Measurements from ENCODE around the gene TMEM205.
A peak's percentile ranks its signal among the peaks of the same experiment; 100 is the strongest.
"Not testable (repeated sequence)": the region's sequence is repeated elsewhere in the genome, so short reads cannot be mapped to it uniquely, and the experiment has no call there.

TMEM205 gene

GRCh38 chr19:11322269-11323024 lies 23.6 kb downstream of the TMEM205 start:
- Mint-ChIP-seq H3K4me1 (ENCODE audit: low read depth) (peaks cover 29% of the 10 kb centered on the region), H3K27me3 (ENCODE audit: low read depth) (peaks cover 3% of the 10 kb centered on the region), H3K4me3 (no peak overlapping the region), H3K9me3 (no peaks in the 10 kb centered on the region), H3K36me3 (ENCODE audit: low read depth) (peaks cover 4% of the 10 kb centered on the region), H3K27ac (no peak overlapping the region)
- DNase-seq (ENCODE audit: low spot score), result no peak

- Mint-ChIP-seq H3K27me3 (ENCODE audit: low read depth) (peaks cover 3% of the 10 kb centered on the region), H3K27ac (no peak overlapping the region), H3K9me3 (no peaks in the 10 kb centered on the region), H3K4me1 (ENCODE audit: low read depth) (peaks cover 29% of the 10 kb centered on the region), H3K4me3 (no peak overlapping the region), H3K36me3 (ENCODE audit: low read depth) (peaks cover 4% of the 10 kb centered on the region)
- no peak for DNase-seq (ENCODE audit: low spot score)
Observed at GRCh38 chr19:11321191-11322126, 24.6 kb downstream of the TMEM205 start.

DNA sequence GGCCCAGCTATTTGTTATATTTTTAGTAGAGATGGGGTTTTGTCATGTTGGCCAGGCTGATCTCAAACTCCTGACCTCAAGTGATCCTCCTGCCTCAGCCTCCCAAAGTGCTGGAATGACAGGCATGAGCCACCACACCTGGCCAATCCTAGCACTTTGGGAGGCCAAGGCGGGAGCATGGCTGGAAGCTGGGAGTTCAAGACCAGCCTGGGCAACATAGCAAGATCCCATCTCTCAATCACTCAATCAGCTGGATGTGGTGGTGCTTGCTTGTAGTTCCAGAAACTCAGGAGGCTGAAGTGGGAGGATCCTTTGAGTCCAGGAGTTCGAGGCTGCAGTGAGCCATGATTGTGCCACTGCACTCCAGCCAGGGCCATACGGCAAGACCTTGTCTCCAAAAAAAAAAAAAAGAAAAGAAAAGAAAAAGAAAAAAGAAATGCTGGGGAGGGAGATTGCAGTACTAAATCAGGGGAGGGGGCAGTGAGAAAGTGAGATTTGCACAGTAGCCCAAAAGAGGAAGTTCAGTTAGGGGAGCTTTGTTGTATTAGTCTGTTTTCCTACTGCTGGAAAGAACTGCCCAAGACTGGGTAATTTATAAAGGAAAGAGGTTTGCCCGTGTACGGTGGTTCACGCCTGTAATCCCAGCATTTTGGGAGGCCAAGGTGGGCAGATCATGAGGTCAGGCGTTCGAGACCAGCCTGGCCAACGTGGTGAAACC lies 25.6 kb downstream of the TMEM205 start:
- H3K27ac Mint-ChIP-seq; H3K36me3 Mint-ChIP-seq (ENCODE audit: low read depth); H3K27me3 Mint-ChIP-seq (ENCODE audit: low read depth); H3K4me3 Mint-ChIP-seq; H3K9me3 Mint-ChIP-seq; DNase-seq (ENCODE audit: low spot score): not testable (repeated sequence)
- peaks cover 29% of the 10 kb centered on the region for H3K4me1 Mint-ChIP-seq (ENCODE audit: low read depth)

GRCh38 chr19:11306337-11306736 lies 39.7 kb downstream of the TMEM205 start:
- Mint-ChIP-seq H3K4me1 (ENCODE audit: low read depth) (no peaks in the 10 kb centered on the region), H3K9me3 (no peaks in the 10 kb centered on the region), H3K4me3 (no peak overlapping the region), H3K27me3 (ENCODE audit: low read depth) (peaks cover 11% of the 10 kb centered on the region), H3K36me3 (ENCODE audit: low read depth) (no peaks in the 10 kb centered on the region), H3K27ac (no peak overlapping the region)
- DNase-seq (ENCODE audit: low spot score), result no peak

DNA sequence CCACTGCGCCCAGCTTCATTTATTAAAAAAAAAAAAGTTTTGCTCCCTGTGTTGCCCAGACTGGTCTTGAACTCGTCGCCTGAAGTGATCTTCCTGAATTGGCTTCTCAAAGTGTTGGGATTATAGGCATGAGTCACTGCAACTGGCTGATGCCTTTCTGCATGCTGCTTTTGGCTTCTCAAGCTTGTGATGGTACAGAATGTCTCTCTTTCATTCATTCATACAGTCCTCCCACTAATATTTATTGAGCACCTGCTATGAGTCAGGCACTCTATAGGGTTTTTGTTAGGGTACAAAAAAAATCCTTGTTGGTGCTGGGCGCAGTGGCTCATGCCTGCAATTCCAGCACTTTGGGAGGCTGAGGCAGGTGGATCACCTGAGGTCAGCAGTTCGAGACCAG lies 41.1 kb downstream of the TMEM205 start:
- no peaks in the 10 kb centered on the region for H3K4me1 Mint-ChIP-seq (ENCODE audit: low read depth)
- no peak overlapping the region for H3K27ac Mint-ChIP-seq
- H3K9me3 Mint-ChIP-seq, result no peaks in the 10 kb centered on the region
- no peak overlapping the region for H3K4me3 Mint-ChIP-seq
- no peaks in the 10 kb centered on the region for H3K36me3 Mint-ChIP-seq (ENCODE audit: low read depth)
- no peak for DNase-seq (ENCODE audit: low spot score)
- H3K27me3 Mint-ChIP-seq (ENCODE audit: low read depth), result peaks cover 15% of the 10 kb centered on the region

- Mint-ChIP-seq H3K36me3 (ENCODE audit: low read depth) (no peaks in the 10 kb centered on the region), H3K9me3 (no peaks in the 10 kb centered on the region), H3K4me1 (ENCODE audit: low read depth) (no peaks in the 10 kb centered on the region), H3K27ac (no peak overlapping the region), H3K4me3 (no peak overlapping the region), H3K27me3 (ENCODE audit: low read depth) (peaks cover 19% of the 10 kb centered on the region)
- DNase-seq (ENCODE audit: low spot score), result no peak
Observed at GRCh38 chr19:11300811-11301120, 45.3 kb downstream of the TMEM205 start.

- Mint-ChIP-seq H3K36me3 (ENCODE audit: low read depth) (no peaks in the 10 kb centered on the region), H3K27ac (no peak overlapping the region), H3K9me3 (no peaks in the 10 kb centered on the region), H3K27me3 (ENCODE audit: low read depth) (peaks cover 17% of the 10 kb centered on the region), H3K4me1 (ENCODE audit: low read depth) (no peaks in the 10 kb centered on the region), H3K4me3 (no peak overlapping the region)
- no peak for DNase-seq (ENCODE audit: low spot score)
Observed at GRCh38 chr19:11299946-11300810, 45.9 kb downstream of the TMEM205 start.

DNA sequence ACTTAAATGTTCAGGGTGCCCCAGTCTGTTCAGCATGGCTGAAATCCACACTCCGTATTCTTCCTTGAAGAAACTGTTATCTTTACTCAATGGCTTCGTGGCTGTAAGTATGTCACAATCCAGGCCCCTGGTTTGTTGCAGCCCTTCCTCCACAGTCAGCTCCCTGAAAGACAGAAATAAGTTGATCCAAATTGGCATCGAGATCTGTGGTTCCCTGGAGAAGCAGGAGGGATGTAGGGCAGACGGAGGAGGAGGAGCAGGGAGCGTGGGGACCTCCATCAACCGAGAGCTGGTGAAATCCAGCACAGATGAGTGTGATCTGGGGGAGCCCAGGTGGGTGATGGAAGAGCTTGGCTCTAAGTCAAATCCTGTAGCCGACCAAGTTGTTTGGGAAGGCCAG lies 49.8 kb downstream of the TMEM205 start:
- Mint-ChIP-seq H3K27me3 (ENCODE audit: low read depth) (peaks cover 31% of the 10 kb centered on the region), H3K36me3 (ENCODE audit: low read depth) (no peaks in the 10 kb centered on the region), H3K9me3 (no peaks in the 10 kb centered on the region), H3K4me3 (no peak overlapping the region), H3K4me1 (ENCODE audit: low read depth) (peaks cover 7% of the 10 kb centered on the region), H3K27ac (no peak overlapping the region)
- DNase-seq (ENCODE audit: low spot score), result no peak

DNA sequence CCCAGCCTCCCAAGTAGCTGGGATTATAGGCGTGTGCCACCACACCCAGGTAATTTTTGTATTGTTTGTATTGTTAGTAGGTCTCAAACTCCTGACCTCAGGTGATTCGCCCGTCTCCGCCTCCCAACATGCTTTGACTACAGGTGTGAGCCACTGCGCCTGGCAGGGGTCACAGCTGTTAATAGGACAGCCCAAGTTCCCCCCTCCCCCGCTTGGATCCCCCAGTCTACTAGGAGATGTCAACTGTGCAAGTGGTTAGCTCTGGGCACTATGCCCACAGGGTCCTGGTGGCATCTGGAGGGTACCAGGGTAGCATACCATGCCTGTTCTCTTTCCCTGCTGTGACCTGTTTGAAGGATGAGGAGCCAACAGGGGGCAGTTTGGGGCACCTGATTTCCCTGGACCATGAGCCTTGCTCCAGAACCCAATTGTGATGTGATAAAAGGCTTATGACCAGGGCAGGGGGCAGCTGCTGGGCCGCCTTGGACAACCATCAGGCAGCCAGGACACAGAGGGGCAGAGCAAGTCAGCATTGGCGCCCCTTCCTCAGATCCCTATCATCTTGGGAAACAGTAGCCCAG lies 50.3 kb downstream of the TMEM205 start, which contains the start of gene TSPAN16:
Gene TSPAN16 (plus strand): TSS at position 496 of the 581 bp plus-strand sequence. CDS start 138 bp downstream, outside the sequence.
- H3K27ac Mint-ChIP-seq, result no peak within 1 kb of the TSS
- peaks cover 31% of the 10 kb centered on the region for H3K27me3 Mint-ChIP-seq (ENCODE audit: low read depth)
- no peaks in the 10 kb centered on the region for H3K9me3 Mint-ChIP-seq
- DNase-seq (ENCODE audit: low spot score), result no peak
- no peaks in the 10 kb centered on the region for H3K36me3 Mint-ChIP-seq (ENCODE audit: low read depth)
- H3K4me1 Mint-ChIP-seq (ENCODE audit: low read depth), result peaks cover 7% of the 10 kb centered on the region
- H3K4me3 Mint-ChIP-seq, result no peak within 1 kb of the TSS

GRCh38 chr19:11295180-11295579 lies 50.9 kb downstream of the TMEM205 start:
- H3K27ac Mint-ChIP-seq, result no peak overlapping the region
- no peaks in the 10 kb centered on the region for H3K36me3 Mint-ChIP-seq (ENCODE audit: low read depth)
- no peak for DNase-seq (ENCODE audit: low spot score)
- no peak overlapping the region for H3K4me3 Mint-ChIP-seq
- peaks cover 7% of the 10 kb centered on the region for H3K4me1 Mint-ChIP-seq (ENCODE audit: low read depth)
- peaks cover 31% of the 10 kb centered on the region for H3K27me3 Mint-ChIP-seq (ENCODE audit: low read depth)
- no peaks in the 10 kb centered on the region for H3K9me3 Mint-ChIP-seq

- peaks cover 40% of the 10 kb centered on the region for H3K27me3 Mint-ChIP-seq (ENCODE audit: low read depth)
- DNase-seq (ENCODE audit: low spot score), result peak; percentile 83
- no peaks in the 10 kb centered on the region for H3K9me3 Mint-ChIP-seq
- peak overlapping the region; percentile 60 for H3K4me3 Mint-ChIP-seq
- no peak overlapping the region for H3K27ac Mint-ChIP-seq
- H3K36me3 Mint-ChIP-seq (ENCODE audit: low read depth), result no peaks in the 10 kb centered on the region
- H3K4me1 Mint-ChIP-seq (ENCODE audit: low read depth), result peaks cover 7% of the 10 kb centered on the region
Observed at GRCh38 chr19:11293433-11294389, 52.4 kb downstream of the TMEM205 start.

Measured in T-helper 2 cell treated with Interferon-gamma antibody and Interleukin-4, amounts not matched to agents 5 μg/mL and 100 μg/mL, for 36 hours (primary cell).